Measurements from ENCODE around the gene ABCC1. TPM values are rescaled to one million over a fixed set of nuclear protein-coding genes. Genes with fewer than 3 reads are reported as not detected.
"Not testable (repeated sequence)": the region's sequence is repeated elsewhere in the genome, so short reads cannot be mapped to it uniquely, and the experiment has no call there.

The ABCC1 gene
- total RNA-seq, 1 experiment from 2014 or later = 12.5 TPM

DNA sequence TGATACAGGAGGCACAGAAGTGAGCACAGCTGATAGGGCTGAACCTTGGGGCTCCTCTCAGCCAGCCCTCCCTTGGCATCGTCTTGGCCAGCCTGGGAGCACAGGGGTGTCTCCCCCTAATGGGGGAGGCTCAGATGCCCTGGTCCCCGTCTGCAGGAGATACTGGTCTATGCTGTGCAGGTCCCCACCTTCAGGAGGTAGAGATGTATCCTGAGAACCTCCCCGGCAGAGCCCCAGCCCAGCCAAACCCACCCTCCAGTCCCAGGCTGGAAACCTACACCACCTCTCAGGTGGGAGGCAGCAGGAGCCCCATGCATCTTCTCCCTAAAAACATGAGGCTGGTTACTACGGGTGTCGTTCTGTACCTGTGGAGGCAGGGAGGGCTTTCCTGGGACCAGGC is 235.2 kb downstream of the ABCC1 start:
- no peak for DNase-seq (ENCODE audit: low spot score)

DNA sequence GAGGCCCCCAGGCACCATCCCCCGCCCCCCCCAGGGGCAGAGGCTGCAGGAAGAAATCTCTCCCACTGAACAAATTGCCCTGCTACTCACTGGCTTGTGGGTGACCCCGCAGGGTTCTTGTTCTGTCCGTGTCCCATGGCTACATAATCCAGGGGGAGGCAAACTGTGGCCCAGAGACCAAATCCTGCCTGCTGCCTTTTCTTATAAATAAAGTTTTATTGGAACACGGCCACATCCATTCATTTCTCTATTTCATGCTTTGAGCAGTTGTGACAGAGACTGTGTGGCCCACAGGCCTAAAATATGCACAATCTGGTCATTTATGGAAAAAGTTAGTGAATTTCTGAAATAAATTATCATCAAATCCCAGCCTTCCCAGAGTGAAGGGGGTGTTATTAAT is 235.7 kb downstream of the ABCC1 start:
- no peak for DNase-seq (ENCODE audit: low spot score)

DNA sequence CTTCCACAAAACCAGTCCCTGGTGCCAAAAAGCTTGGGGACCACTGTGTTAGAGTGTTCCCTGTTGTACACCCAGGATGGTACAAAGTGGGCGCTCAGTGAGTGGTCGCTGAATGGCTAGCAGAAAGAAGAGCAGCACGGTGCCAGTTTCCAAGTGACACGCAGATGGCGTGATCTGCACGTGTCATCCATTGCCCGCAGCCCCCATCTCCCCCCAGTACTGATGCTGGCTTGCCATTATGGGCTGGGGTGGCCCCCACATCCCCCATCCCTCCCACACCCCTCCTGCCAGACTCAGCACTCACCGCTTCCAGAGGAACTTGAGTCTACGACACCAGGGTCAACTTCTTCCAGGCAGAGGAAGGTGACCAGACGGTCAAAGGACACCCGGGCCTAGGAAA is 237.4 kb downstream of the ABCC1 start:
- DNase-seq (ENCODE audit: low spot score) = no peak

DNA sequence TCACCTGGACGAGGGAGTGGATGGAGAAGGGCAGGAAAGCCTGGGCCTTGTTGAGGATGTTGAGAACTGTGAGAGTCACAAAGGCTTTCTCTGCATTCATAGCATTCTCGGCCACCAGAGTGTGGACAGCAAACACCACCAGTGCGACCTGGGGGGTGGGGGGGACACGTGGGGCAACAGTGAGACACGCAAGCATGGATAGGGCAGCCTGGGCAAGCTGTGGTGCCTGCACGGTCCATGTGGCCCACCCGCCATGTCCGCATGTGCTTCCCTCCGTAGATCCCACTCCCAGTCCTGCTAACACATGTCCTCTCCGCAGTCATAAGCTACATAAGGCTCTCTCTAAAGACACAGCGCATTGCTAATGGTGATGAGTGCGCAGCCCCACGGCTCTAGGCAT is 239.4 kb downstream of the ABCC1 start:
- DNase-seq (ENCODE audit: low spot score) = no peak

DNA sequence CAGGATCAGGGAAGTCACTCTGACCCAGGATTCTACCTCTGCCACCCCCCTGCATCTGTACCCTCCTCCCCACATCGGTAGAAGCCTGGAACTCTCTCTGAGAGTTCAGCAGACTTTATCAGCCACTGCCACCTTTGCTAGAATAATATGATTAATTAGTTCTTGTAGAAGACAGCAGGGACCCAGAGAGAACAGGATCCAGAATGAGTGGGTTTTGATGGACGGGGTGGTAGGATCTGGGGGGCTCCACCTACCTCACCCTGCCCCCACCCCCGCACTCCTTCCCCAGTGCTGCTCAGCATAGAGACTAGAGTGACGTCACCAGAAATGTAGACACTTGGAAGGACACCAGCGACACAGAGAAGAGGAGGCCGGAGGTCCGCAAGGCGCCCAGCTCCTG is 240.4 kb downstream of the ABCC1 start:
- DNase-seq (ENCODE audit: low spot score) = no peak

DNA sequence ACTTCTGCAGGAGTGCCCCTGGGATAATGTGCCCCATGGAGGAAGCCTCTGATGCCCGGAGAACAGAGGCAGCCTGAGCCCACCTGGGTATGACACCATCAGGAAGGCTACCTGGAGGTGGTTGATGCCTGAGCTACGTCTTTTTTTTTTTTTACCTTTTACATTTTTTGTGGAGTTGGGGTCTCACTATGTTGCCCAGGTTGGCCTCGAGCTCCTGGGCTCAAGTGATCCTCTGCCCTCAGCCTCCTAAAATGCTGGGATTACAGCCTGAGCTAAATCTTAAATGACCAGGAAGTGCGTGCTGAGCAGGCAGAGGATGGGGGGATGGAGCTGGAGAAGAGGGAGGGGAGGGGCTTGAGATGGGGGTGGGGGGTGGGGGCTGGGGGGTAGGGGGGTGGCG is 241.1 kb downstream of the ABCC1 start:
- no peak for DNase-seq (ENCODE audit: low spot score)

DNA sequence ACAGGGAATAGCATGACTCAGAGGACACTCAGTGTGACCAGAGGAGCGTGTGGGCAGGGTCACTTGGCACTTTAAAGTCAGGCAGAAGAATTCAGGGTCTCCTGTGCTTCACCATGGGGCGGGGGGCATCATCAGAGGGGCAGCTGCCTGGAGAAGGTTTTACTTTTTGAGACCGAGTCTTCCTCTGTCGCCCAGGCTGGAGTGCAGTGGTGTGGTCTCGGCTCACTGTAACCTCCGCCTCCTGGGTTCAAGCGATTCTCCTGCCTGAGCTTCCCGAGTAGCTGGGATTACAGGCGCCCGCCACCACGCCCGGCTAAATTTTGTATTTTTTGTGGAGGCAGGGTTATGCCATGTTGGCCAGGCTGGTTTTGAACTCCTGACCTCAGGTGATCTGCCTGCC is 241.6 kb downstream of the ABCC1 start:
- DNase-seq (ENCODE audit: low spot score) = not testable (repeated sequence)

DNA sequence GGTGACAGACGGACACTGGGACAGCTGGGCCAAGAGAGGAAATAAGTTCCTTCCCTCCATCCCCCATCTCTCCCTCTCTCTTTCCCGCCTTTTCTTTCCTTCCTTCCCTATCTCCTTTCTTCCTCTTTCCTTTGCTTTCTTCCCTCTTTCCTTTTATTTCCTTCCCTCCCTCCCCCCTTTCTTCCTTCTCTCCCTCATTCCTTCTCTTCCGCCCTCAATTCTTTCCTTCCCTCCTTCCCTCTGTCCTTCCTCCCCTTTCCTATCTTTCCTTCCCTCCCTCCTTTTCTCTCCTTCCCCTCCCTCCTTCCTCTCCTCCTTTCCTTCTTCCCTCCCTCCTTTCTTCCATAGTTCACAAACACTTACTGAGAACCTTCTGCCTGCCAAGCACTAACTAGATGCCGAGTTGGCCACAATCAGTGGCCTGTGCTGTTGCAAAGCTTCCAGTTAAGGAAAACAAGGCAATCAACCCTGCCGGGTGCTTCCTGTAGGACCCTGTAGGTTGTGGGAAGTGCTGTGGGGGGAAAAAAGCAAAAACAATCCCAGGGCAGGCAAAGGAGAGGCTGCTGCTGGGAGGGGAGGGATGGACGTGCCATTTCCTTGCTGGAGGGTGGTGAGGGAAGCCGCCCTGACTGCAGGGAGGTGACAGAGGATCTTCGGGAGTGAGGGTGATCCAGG is 242.2 kb downstream of the ABCC1 start:
- no peak for DNase-seq (ENCODE audit: low spot score)

Other genes starting within 250 kb of the ABCC1 start
- gene MYH11, start 92.6 kb upstream of the ABCC1 start, total RNA-seq (2014; rRNA removed; shearing (Covaris generic)) = not detected in 2 replicates
- 87.2 and 108 TPM in 2 replicates for gene CEP20, start 61.0 kb upstream of the ABCC1 start, total RNA-seq (2014; rRNA removed; shearing (Covaris generic))

Data from H4 (cell line).